Measurements from ENCODE around the gene HTN3. TPM values are rescaled to one million over a fixed set of nuclear protein-coding genes. Genes with fewer than 3 reads are reported as not detected.

HTN3 gene
- total and polyA plus RNA-seq, 9 of the 15 experiments (the other 6 are each of a cell fraction or from before 2014, with no cell fraction given) = not detected

DNA sequence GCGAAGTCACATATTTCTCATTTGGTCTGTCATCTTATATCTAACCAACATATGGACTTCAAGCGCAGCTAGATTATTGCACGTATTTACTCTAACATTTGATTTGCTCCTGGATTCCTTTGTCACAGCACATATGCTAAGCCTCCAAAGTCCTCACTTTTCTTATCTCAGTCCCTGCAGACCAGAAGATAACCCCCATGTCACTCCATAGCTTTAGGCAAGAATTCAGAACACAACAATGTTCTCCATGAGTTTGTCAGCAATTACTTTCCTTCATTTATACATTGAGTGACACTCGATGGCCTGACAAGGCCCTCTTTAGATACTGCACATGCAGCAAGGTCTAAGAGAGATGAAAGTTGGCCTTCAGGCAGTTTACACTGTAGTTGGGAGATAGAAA lies 37.2 kb upstream of the HTN3 start:
- H3K36me3 ChIP-seq (ENCODE audit: control insufficient read depth, insufficient read depth, low read length) = no peaks in the 10 kb centered on the region
- FAIRE-seq = no peak
- no TSS peak for BruUV-seq (replicated peaks)
- DNase-seq (ENCODE audit: extremely low read depth in 1 of 4, low spot score in 3 of 4) = no peak
- H3K9ac ChIP-seq (ENCODE audit: insufficient read depth in 1 of 2, low read depth in 2 of 2, low read length in 2 of 2) = no peak overlapping the region
- no peak overlapping the region for H2AFZ ChIP-seq (ENCODE audit: low read depth, low read length)
- no peaks in the 10 kb centered on the region for H3K4me1 ChIP-seq (replicated peaks in 1 of 2; ENCODE audit: control insufficient read depth in 2 of 2, insufficient read depth in 2 of 2, low read length in 2 of 2)
- no peaks in the 10 kb centered on the region for H3K79me2 ChIP-seq (ENCODE audit: control insufficient read depth, insufficient read depth, low read length)
- no peak overlapping the region for H3K27ac ChIP-seq (ENCODE audit: extremely low read depth, low read depth, low read length)
- H3K27me3 ChIP-seq (ENCODE audit: control insufficient read depth in 2 of 2, insufficient read depth in 2 of 2, low read length in 2 of 2) = no peaks in the 10 kb centered on the region
- H3K9me3 ChIP-seq (replicated peaks; ENCODE audit: control insufficient read depth, insufficient read depth, low read depth, low read length) = no peaks in the 10 kb centered on the region
- intact Hi-C loops (cut with micrococcal nuclease) = no loop called here
- no peak overlapping the region for H3K4me3 ChIP-seq
- 2% methylated on average over 4 of the region's 4 CpGs for WGBS (ENCODE audit: insufficient coverage, low coverage, missing lambda C conversion rate)
- no peak for ATAC-seq
- no peaks in the 10 kb centered on the region for H4K20me1 ChIP-seq (replicated peaks; ENCODE audit: control insufficient read depth, insufficient read depth, low read length)
- POLR2A ChIA-PET = no interaction called here
- no peaks in the 10 kb centered on the region for H3K9me1 ChIP-seq (ENCODE audit: control insufficient read depth, insufficient read depth, low read length)
- in situ Hi-C loops (cut with MboI) = no loop called here
- H3K4me2 ChIP-seq (ENCODE audit: insufficient read depth, low read length) = no peak overlapping the region
- CTCF ChIA-PET (ENCODE audit: low intra/inter-chr PET ratio) = no interaction called here
- TF ChIP-seq DNMT1 (IDR thresholded peaks at IDR 0.05) = no peak
- TF ChIP-seq ZNF311 (CRISPR knock-in tag; IDR thresholded peaks at IDR 0.05) = no peak
- no peak for TF ChIP-seq BRD9 (IDR thresholded peaks at IDR 0.05; ENCODE audit: low read depth, partially characterized antibody)
- no peak for TF ChIP-seq ELF2 (CRISPR knock-in tag; IDR thresholded peaks at IDR 0.05)
- no peak for TF ChIP-seq MYC (IDR thresholded peaks at IDR 0.05; ENCODE audit: low read depth, low read length)
- no peak for TF ChIP-seq MYC (CRISPR knock-in tag; IDR thresholded peaks at IDR 0.05; ENCODE audit: borderline replicate concordance, low read depth)
- TF ChIP-seq GABPB1 (CRISPR knock-in tag; IDR thresholded peaks at IDR 0.05) = no peak
- TF ChIP-seq MAFG (tag; conservative IDR thresholded peaks at IDR 0.05) = no peak
- no peak for TF ChIP-seq TGIF2 (CRISPR knock-in tag; IDR thresholded peaks at IDR 0.05)
- no peak for TF ChIP-seq ZNF253 (CRISPR knock-in tag; conservative IDR thresholded peaks at IDR 0.05)
- TF ChIP-seq ZNF695 (CRISPR knock-in tag; IDR thresholded peaks at IDR 0.05) = no peak
- no peak for TF ChIP-seq BRF1 (IDR thresholded peaks at IDR 0.05; ENCODE audit: borderline replicate concordance, extremely low read depth, insufficient read length)
- no peak for TF ChIP-seq USF2 (CRISPR knock-in tag; IDR thresholded peaks at IDR 0.05)
- no peak for TF ChIP-seq E2F5 (CRISPR knock-in tag; IDR thresholded peaks at IDR 0.05)
- TF ChIP-seq RERE (CRISPR knock-in tag; IDR thresholded peaks at IDR 0.05; ENCODE audit: borderline replicate concordance) = no peak
- no peak for TF ChIP-seq KHSRP (IDR thresholded peaks at IDR 0.05)
- TF ChIP-seq CBFA2T3 (IDR thresholded peaks at IDR 0.05) = no peak
